ENCODE data around the gene DENND2C.

Gene DENND2C

GRCh38 chr1:114692947-114693346 is 23.1 kb upstream of the DENND2C start:
- H3K9me3 ChIP-seq, result no peaks in the 10 kb centered on the region
- H3K36me3 ChIP-seq, result no peaks in the 10 kb centered on the region
- intact Hi-C loops (cut with DNase I; ENCODE audit: low total_unique reads), result no loop called here
- TF ChIP-seq, protein P1, sequence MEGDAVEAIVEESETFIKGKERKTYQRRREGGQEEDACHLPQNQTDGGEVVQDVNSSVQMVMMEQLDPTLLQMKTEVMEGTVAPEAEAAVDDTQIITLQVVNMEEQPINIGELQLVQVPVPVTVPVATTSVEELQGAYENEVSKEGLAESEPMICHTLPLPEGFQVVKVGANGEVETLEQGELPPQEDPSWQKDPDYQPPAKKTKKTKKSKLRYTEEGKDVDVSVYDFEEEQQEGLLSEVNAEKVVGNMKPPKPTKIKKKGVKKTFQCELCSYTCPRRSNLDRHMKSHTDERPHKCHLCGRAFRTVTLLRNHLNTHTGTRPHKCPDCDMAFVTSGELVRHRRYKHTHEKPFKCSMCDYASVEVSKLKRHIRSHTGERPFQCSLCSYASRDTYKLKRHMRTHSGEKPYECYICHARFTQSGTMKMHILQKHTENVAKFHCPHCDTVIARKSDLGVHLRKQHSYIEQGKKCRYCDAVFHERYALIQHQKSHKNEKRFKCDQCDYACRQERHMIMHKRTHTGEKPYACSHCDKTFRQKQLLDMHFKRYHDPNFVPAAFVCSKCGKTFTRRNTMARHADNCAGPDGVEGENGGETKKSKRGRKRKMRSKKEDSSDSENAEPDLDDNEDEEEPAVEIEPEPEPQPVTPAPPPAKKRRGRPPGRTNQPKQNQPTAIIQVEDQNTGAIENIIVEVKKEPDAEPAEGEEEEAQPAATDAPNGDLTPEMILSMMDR (IDR thresholded peaks at IDR 0.05), result no peak
- H3K4me1 ChIP-seq, result no peaks in the 10 kb centered on the region
- peaks cover 0 to 6% of the 10 kb centered on the region in 2 donors for H3K27me3 ChIP-seq
- no peak for DNase-seq
- no peak overlapping the region for H3K27ac ChIP-seq
- H3K4me3 ChIP-seq, result no peak overlapping the region

GRCh38 chr1:114691061-114691460 is 21.2 kb upstream of the DENND2C start:
- no peak overlapping the region for H3K4me3 ChIP-seq
- no peak overlapping the region for H3K27ac ChIP-seq
- no peak for DNase-seq
- peaks cover 0 to 14% of the 10 kb centered on the region in 2 donors for H3K27me3 ChIP-seq
- no peaks in the 10 kb centered on the region for H3K4me1 ChIP-seq
- TF ChIP-seq, protein P1 (IDR thresholded peaks at IDR 0.05), result no peak
- no peaks in the 10 kb centered on the region for H3K9me3 ChIP-seq
- intact Hi-C loops (cut with DNase I; ENCODE audit: low total_unique reads), result no loop called here
- H3K36me3 ChIP-seq, result no peaks in the 10 kb centered on the region

DNA sequence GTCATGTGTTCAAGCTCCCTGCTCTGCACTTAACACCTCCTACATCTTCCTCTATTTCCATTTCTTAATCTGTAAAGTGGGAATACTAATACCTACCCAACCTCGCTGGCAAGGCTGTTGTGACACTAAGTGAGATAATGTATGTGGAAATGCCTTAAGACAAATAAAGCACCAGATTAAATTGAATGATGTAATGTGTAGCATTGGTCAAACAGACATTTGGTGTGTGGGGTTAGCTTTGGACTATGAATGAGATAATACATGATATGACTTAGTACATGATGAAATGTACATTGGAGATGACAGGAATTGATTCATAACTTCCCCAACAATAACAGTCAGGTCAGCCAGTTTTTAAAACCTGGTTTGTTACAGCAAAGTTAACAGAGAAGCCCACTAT is 20.3 kb upstream of the DENND2C start:
- Histone ChIP-seq H3K9me3 (no peaks in the 10 kb centered on the region), H3K27ac (no peak overlapping the region), H3K4me3 (no peak overlapping the region), H3K4me1 (no peaks in the 10 kb centered on the region), H3K36me3 (no peaks in the 10 kb centered on the region), H3K27me3 (peaks cover 0 to 16% of the 10 kb centered on the region in 2 donors)
- intact Hi-C loops (cut with DNase I; ENCODE audit: low total_unique reads), result no loop called here
- no peak for DNase-seq
- TF ChIP-seq, protein P1 (IDR thresholded peaks at IDR 0.05), result no peak

GRCh38 chr1:114688526-114688925 is 18.7 kb upstream of the DENND2C start:
- intact Hi-C loops (cut with DNase I; ENCODE audit: low total_unique reads), result no loop called here
- TF ChIP-seq, protein P1 (IDR thresholded peaks at IDR 0.05), result no peak
- DNase-seq, result no peak

GRCh38 chr1:114685851-114686250 is 16.0 kb upstream of the DENND2C start:
- H3K27me3 ChIP-seq, result peaks cover 0 to 19% of the 10 kb centered on the region in 2 donors
- H3K4me3 ChIP-seq, result no peak overlapping the region
- no peaks in the 10 kb centered on the region for H3K4me1 ChIP-seq
- H3K9me3 ChIP-seq, result no peaks in the 10 kb centered on the region
- intact Hi-C loops (cut with DNase I; ENCODE audit: low total_unique reads), result no loop called here
- H3K36me3 ChIP-seq, result no peaks in the 10 kb centered on the region
- H3K27ac ChIP-seq, result no peak overlapping the region
- no peak for DNase-seq
- TF ChIP-seq, protein P1 (IDR thresholded peaks at IDR 0.05), result no peak

More at GRCh38 chr1:114688526-114688925, 18.7 kb upstream of the DENND2C start:
- Histone ChIP-seq H3K36me3 (no peaks in the 10 kb centered on the region), H3K4me1 (no peaks in the 10 kb centered on the region), H3K9me3 (no peaks in the 10 kb centered on the region), H3K27me3 (peaks cover 0 to 19% of the 10 kb centered on the region in 2 donors), H3K27ac (no peak overlapping the region), H3K4me3 (no peak overlapping the region)

- H3K27me3 ChIP-seq, result no peaks in the 10 kb centered on the region
- TF ChIP-seq, protein P1 (IDR thresholded peaks at IDR 0.05), result no peak
- no peaks in the 10 kb centered on the region for H3K4me1 ChIP-seq
- intact Hi-C loops (cut with DNase I; ENCODE audit: low total_unique reads), result no loop called here
- H3K9me3 ChIP-seq, result no peaks in the 10 kb centered on the region
- no peak for DNase-seq
- H3K36me3 ChIP-seq, result no peaks in the 10 kb centered on the region
- H3K27ac ChIP-seq, result no peak overlapping the region
- no peak overlapping the region for H3K4me3 ChIP-seq
These were observed 7.8 kb upstream of the DENND2C start for GRCh38 chr1:114677691-114678090.
